K562 (cell line): ENCODE measurements around the gene DEDD2. TPM values are rescaled to one million over a fixed set of nuclear protein-coding genes. Genes with fewer than 3 reads are reported as not detected.

ENCODE experiments used
- BRCA1 ChIP-seq, 2 experiments: fragments of 450-650 bp in 1 of 2; sonication (generic) in 1 of 2; formaldehyde crosslinking in 1 of 2; IDR thresholded peaks; 2 replicates each; pipeline versions ENCODE4 v1.5.0 to v1.6.1; 2017 to 2020; ENCODE audit warnings: mild to moderate bottlenecking in 1 of 2, missing genetic modification reagents in 1 of 2
- BRD9 ChIP-seq: fragments of 450-650 bp; IDR thresholded peaks from 2 replicates; pipeline ENCODE4 v1.6.1; 2018; ENCODE audit warnings: low read depth; ENCODE audit not compliant: partially characterized antibody
- CEBPZ ChIP-seq: fragments of 150-350 bp; IDR thresholded peaks from 2 replicates; pipeline ENCODE4 v1.6.1; 2014; ENCODE audit warnings: low read depth, mild to moderate bottlenecking, low read length, borderline replicate concordance
- FOSL1 ChIP-seq: fragments of 200-800 bp; sonication (Bioruptor generic); conservative IDR thresholded peaks from 2 replicates; pipeline ENCODE4 v1.6.1; 2016; ENCODE audit warnings: missing genetic modification characterization, missing compliant biosample characterization
- GMEB1 ChIP-seq: fragments of 250-450 bp; sonication (Bioruptor Pico); IDR thresholded peaks from 2 replicates; pipeline ENCODE4 v1.4.0; 2020; ENCODE audit warnings: mild to moderate bottlenecking
- KDM2B ChIP-seq: fragments of 250-450 bp; sonication (Bioruptor Pico); IDR thresholded peaks from 2 replicates; pipeline ENCODE4 v1.8.0; 2021; ENCODE audit warnings: mild to moderate bottlenecking, moderate library complexity
- KDM5B ChIP-seq: fragments of 200-600 bp; sonication (generic); IDR thresholded peaks from 2 replicates; pipeline ENCODE4 v1.6.1; 2012; ENCODE audit warnings: low read depth, mild to moderate bottlenecking, moderate library complexity, low read length, control low read depth, inconsistent platforms; ENCODE audit not compliant: insufficient replicate concordance
- MEF2D ChIP-seq: conservative IDR thresholded peaks from 2 replicates; pipeline ENCODE4 v1.6.1; 2016; ENCODE audit warnings: low read depth, missing genetic modification characterization, missing compliant biosample characterization
- NFIX ChIP-seq: fragments of 250-450 bp; sonication (Bioruptor Pico); IDR thresholded peaks from 2 replicates; pipeline ENCODE4 v1.4.0; 2020; ENCODE audit warnings: low read depth, mild to moderate bottlenecking, moderate library complexity
- NR2C2 ChIP-seq, 2 experiments: fragments of 200-800 bp in 1 of 2; sonication (Bioruptor generic) in 1 of 2; sonication (generic) in 1 of 2; formaldehyde crosslinking in 1 of 2; IDR thresholded peaks; 2 replicates each; pipeline versions ENCODE4 v1.6.1 to v1.8.0; 2016 to 2022; ENCODE audit warnings: mild to moderate bottlenecking in 1 of 2, missing compliant biosample characterization in 1 of 2, missing genetic modification characterization in 1 of 2, missing genetic modification reagents in 1 of 2
- TCF7 ChIP-seq: sonication (generic); IDR thresholded peaks from 2 replicates; pipeline ENCODE4 v1.6.1; 2016; ENCODE audit warnings: antibody characterized with exemption, borderline replicate concordance
- ZC3H4 ChIP-seq: sonication (generic); formaldehyde crosslinking; IDR thresholded peaks from 2 replicates; pipeline ENCODE4 v1.9.0; 2021; ENCODE audit warnings: missing genetic modification reagents, borderline replicate concordance
- polyA plus RNA-seq, 8 experiments: library from polyadenylated mRNA; depleted of rRNA in 4 of 8; stranded (reverse) in 5 of 8; unstranded in 3 of 8; fragments of >200 nt; fragmentation: Nextera tagmentation in 2 of 8; fragmentation: Illumina TruSeq in 1 of 8; extraction: Ambion mirVana in 2 of 8; extraction: Trizol in 1 of 8; gene quantifications; 2 replicates each; pipeline versions ENCODE4 v1.2.1 to v1.2.3, GENCODE V29; 2011 to 2014; ENCODE audit warnings: inconsistent platforms in 1 of 8, missing spikeins in 1 of 8
- total RNA-seq, 7 experiments: library from RNA; depleted of rRNA in 6 of 7; stranded (reverse); fragments of >200 nt in 6 of 7; fragmentation: Illumina TruSeq in 2 of 7; extraction: Trizol in 2 of 7; gene quantifications; 2 replicates each; pipeline versions ENCODE4 v1.2.1 to v1.2.3, GENCODE V29; 2011 to 2021; ENCODE audit warnings: low replicate concordance in 1 of 7
- TF ChIP-seq, protein P1 (sequence below): sonication (generic); formaldehyde crosslinking; IDR thresholded peaks from 2 replicates; pipeline ENCODE4 v1.4.0; 2020; ENCODE audit warnings: mild to moderate bottlenecking, missing genetic modification reagents
- TF ChIP-seq, protein P2 (sequence below), 2 experiments: IDR thresholded peaks; 2 replicates each; pipeline ENCODE4 v1.6.1; 2011; ENCODE audit warnings: borderline replicate concordance in 1 of 2, control low read depth in 1 of 2, low read depth in 1 of 2, low read length in 1 of 2, mild to moderate bottlenecking in 1 of 2, mixed read lengths in 1 of 2, moderate library complexity in 1 of 2; ENCODE audit not compliant: insufficient read depth in 1 of 2, insufficient read length in 1 of 2, poor library complexity in 1 of 2, severe bottlenecking in 1 of 2; ENCODE audit errors: extremely low read depth in 1 of 2

DEDD2 gene
- total and polyA plus RNA-seq, 9 of the 15 experiments (the other 6 are each of a cell fraction or from before 2014, with no cell fraction given) = 4.3 to 43.0 (median 29.2) TPM

GRCh38 chr19:42219812-42220750 lies 2.6 kb upstream of the DEDD2 start, which contains the start of gene ZNF526 (continued):
- no peak for TF ChIP-seq TCF7
- no peak for TF ChIP-seq KDM2B (CRISPR knock-in tag)
- TF ChIP-seq NFIX = no peak
- peak; percentile 72 for TF ChIP-seq KDM5B
- TF ChIP-seq, protein P1, sequence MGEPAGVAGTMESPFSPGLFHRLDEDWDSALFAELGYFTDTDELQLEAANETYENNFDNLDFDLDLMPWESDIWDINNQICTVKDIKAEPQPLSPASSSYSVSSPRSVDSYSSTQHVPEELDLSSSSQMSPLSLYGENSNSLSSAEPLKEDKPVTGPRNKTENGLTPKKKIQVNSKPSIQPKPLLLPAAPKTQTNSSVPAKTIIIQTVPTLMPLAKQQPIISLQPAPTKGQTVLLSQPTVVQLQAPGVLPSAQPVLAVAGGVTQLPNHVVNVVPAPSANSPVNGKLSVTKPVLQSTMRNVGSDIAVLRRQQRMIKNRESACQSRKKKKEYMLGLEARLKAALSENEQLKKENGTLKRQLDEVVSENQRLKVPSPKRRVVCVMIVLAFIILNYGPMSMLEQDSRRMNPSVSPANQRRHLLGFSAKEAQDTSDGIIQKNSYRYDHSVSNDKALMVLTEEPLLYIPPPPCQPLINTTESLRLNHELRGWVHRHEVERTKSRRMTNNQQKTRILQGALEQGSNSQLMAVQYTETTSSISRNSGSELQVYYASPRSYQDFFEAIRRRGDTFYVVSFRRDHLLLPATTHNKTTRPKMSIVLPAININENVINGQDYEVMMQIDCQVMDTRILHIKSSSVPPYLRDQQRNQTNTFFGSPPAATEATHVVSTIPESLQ (CRISPR knock-in tag) = no peak
- TF ChIP-seq BRD9 = peak; percentile 50
- TF ChIP-seq CEBPZ = no peak
- TF ChIP-seq MEF2D (tag) = no peak
- TF ChIP-seq NR2C2 (CRISPR knock-in tag; IDR thresholded peaks at IDR 0.05) = no peak
- peak; percentile 50; the same call in 1 of the 2 replicates for TF ChIP-seq NR2C2 (tag; IDR thresholded peaks at IDR 0.05)
- TF ChIP-seq BRCA1 (IDR thresholded peaks at IDR 0.05) = no peak
- TF ChIP-seq BRCA1 (CRISPR knock-in tag; IDR thresholded peaks at IDR 0.05) = no peak
- peak; percentile 61 for TF ChIP-seq FOSL1
- TF ChIP-seq, protein P2, sequence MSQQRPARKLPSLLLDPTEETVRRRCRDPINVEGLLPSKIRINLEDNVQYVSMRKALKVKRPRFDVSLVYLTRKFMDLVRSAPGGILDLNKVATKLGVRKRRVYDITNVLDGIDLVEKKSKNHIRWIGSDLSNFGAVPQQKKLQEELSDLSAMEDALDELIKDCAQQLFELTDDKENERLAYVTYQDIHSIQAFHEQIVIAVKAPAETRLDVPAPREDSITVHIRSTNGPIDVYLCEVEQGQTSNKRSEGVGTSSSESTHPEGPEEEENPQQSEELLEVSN (IDR thresholded peaks at IDR 0.05; ENCODE audit: borderline replicate concordance in 1 of 2, extremely low read depth in 1 of 2, insufficient read depth in 1 of 2, insufficient read length in 1 of 2, low read depth in 1 of 2, low read length in 1 of 2, poor library complexity in 1 of 2, severe bottlenecking in 1 of 2) = peak; percentile 19 to 57
- peak; percentile 28; the same call in 1 of the 2 replicates for TF ChIP-seq GMEB1
- TF ChIP-seq ZC3H4 (CRISPR knock-in tag) = no peak
